Adrenal gland (tissue), 5 donors: ENCODE measurements around the gene TBC1D24.

ENCODE experiments used
- CTCF ChIP-seq, 6 experiments: fragments of 450-650 bp in 4 of 6; fragments of 200-600 bp in 2 of 6; sonication (generic) in 1 of 6; IDR thresholded peaks; 1 replicate in 5 of 6; 2 replicates in 1 of 6; pipeline versions ENCODE4 v1.5.1 to v1.8.0; 2016 to 2021; ENCODE audit warnings: antibody characterized with exemption in 6 of 6, mild to moderate bottlenecking in 2 of 6, moderate library complexity in 1 of 6
- POLR2A ChIP-seq, 2 donors: fragments of 450-650 bp; IDR thresholded peaks; one replicate each; pipeline ENCODE4 v1.6.1; 2017; ENCODE audit warnings: antibody characterized with exemption in 2 of 2, mild to moderate bottlenecking in 2 of 2, moderate library complexity in 1 of 2
- donor health status: DM: no; HTN: no; CAD: no.

- no peak for TF ChIP-seq CTCF (IDR thresholded peaks at IDR 0.05)
- TF ChIP-seq POLR2A (IDR thresholded peaks at IDR 0.05) = no peak
Measured at GRCh38 chr16:2505695-2506094, 30.8 kb downstream of the TBC1D24 start.
